CD4-positive, CD25-positive, alpha-beta regulatory T cell (primary cell): ENCODE measurements around the gene KCNAB2. TPM values are rescaled to one million over a fixed set of nuclear protein-coding genes. Genes with fewer than 3 reads are reported as not detected.

Source experiments
- ATAC-seq, 2 donors: fragments of 150-1000 bp; cut with Tn5 transposase; one replicate each; pipeline ENCODE4 v1.10.0; 2021; ENCODE audit warnings: low read depth in 2 of 2, moderate number of reproducible peaks in 2 of 2, moderate library complexity in 1 of 2
- DNase-seq, 3 donors: peaks; one replicate each; pipeline versions ENCODE4 v3.0.0 to v3.0.0-alpha.2; 2012 to 2022; ENCODE audit warnings: mixed read lengths in 1 of 3
- H3K27ac ChIP-seq: one replicate; pipeline ENCODE4 v1.7.0; 2013; ENCODE audit warnings: mild to moderate bottlenecking, low read length; ENCODE audit not compliant: insufficient read depth, poor library complexity, severe bottlenecking
- H3K27me3 ChIP-seq: one replicate; pipeline ENCODE4 v1.7.0; 2013; ENCODE audit warnings: low read length; ENCODE audit not compliant: control insufficient read depth, insufficient read depth
- H3K36me3 ChIP-seq: one replicate; pipeline ENCODE4 v1.7.0; 2013; ENCODE audit warnings: mild to moderate bottlenecking, low read length, moderate library complexity; ENCODE audit not compliant: control insufficient read depth, insufficient read depth
- H3K4me1 ChIP-seq: 2 replicates; pipeline ENCODE4 v1.7.0; 2013; ENCODE audit warnings: mild to moderate bottlenecking, low read length; ENCODE audit not compliant: insufficient read depth, control insufficient read depth, poor library complexity, severe bottlenecking
- H3K4me3 ChIP-seq: one replicate; pipeline ENCODE4 v1.7.0; 2013; ENCODE audit warnings: low read depth, mild to moderate bottlenecking, low read length, moderate library complexity
- H3K9me3 ChIP-seq, 2 experiments: 1 replicate in 1 of 2; 2 replicates in 1 of 2; pipeline ENCODE4 v1.7.0; 2013; ENCODE audit warnings: low read length in 2 of 2, mild to moderate bottlenecking in 1 of 2, moderate library complexity in 1 of 2; ENCODE audit not compliant: control insufficient read depth in 2 of 2
- H3K27ac Mint-ChIP-seq, 3 donors: one replicate each; pipeline ENCODE4 v1.8.0; 2020 to 2022; ENCODE audit warnings: mild to moderate bottlenecking in 3 of 3, mixed read lengths in 3 of 3, moderate library complexity in 2 of 3
- H3K27me3 Mint-ChIP-seq: one replicate; pipeline ENCODE4 v1.8.0; 2022; ENCODE audit warnings: mild to moderate bottlenecking, mixed read lengths
- H3K36me3 Mint-ChIP-seq: one replicate; pipeline ENCODE4 v1.8.0; 2020; ENCODE audit warnings: mixed read lengths
- H3K4me1 Mint-ChIP-seq, 4 donors: one replicate each; pipeline ENCODE4 v1.8.0; 2020 to 2022; ENCODE audit warnings: mixed read lengths in 4 of 4, mild to moderate bottlenecking in 1 of 4
- H3K4me3 Mint-ChIP-seq, 4 donors: one replicate each; pipeline ENCODE4 v1.8.0; 2020 to 2022; ENCODE audit warnings: mild to moderate bottlenecking in 4 of 4, mixed read lengths in 4 of 4, moderate library complexity in 3 of 4
- H3K9me3 Mint-ChIP-seq, 7 donors: one replicate each; pipeline ENCODE4 v1.8.0; 2020 to 2022; ENCODE audit warnings: mixed read lengths in 7 of 7, mild to moderate bottlenecking in 3 of 7, moderate library complexity in 2 of 7
- polyA plus RNA-seq, 4 donors: library from polyadenylated mRNA; unstranded; fragments of 300-500 nt; fragmentation: Illumina TruSeq; gene quantifications; one replicate each; pipeline ENCODE4 v1.2.3, GENCODE V29; 2021
- total RNA-seq: library from RNA; stranded (reverse); gene quantifications from one replicate; pipeline ENCODE4 v1.2.3, GENCODE V29; 2022

KCNAB2 gene
- total and polyA plus RNA-seq, 5 donors from 2014 or later: 21.2 to 244 (median 28.0) TPM

GRCh38 chr1:6125366-6125765 lies 79.7 kb downstream of the KCNAB2 start:
- no peaks in the 10 kb centered on the region for H3K36me3 ChIP-seq
- H3K27me3 ChIP-seq: no peaks in the 10 kb centered on the region
- H3K4me1 ChIP-seq: no peaks in the 10 kb centered on the region
- H3K4me1 Mint-ChIP-seq: peaks cover 0 to 6% (median 0%) of the 10 kb centered on the region in 4 donors
- no peak overlapping the region for H3K27ac ChIP-seq
- DNase-seq (no peak), ATAC-seq (no peak)
- H3K4me3 Mint-ChIP-seq: no peak overlapping the region
- peaks cover 4% of the 10 kb centered on the region for H3K27me3 Mint-ChIP-seq
- no peak overlapping the region for H3K27ac Mint-ChIP-seq
- H3K9me3 ChIP-seq: no peaks in the 10 kb centered on the region
- H3K4me3 ChIP-seq: no peak overlapping the region
- peaks cover 0 to 1% (median 0%) of the 10 kb centered on the region in 7 donors for H3K9me3 Mint-ChIP-seq
- H3K36me3 Mint-ChIP-seq: no peaks in the 10 kb centered on the region

- Mint-ChIP-seq H3K36me3 (no peaks in the 10 kb centered on the region), H3K9me3 (peaks cover 0 to 1% (median 0%) of the 10 kb centered on the region in 7 donors), H3K27ac (no peak overlapping the region), H3K4me3 (no peak overlapping the region), H3K27me3 (peaks cover 4% of the 10 kb centered on the region), H3K4me1 (peaks cover 0 to 6% (median 0%) of the 10 kb centered on the region in 4 donors)
- DNase-seq (no peak), ATAC-seq (no peak)
- no peak overlapping the region for H3K27ac ChIP-seq
- no peaks in the 10 kb centered on the region for H3K36me3 ChIP-seq
- no peaks in the 10 kb centered on the region for H3K27me3 ChIP-seq
- H3K4me1 ChIP-seq: no peaks in the 10 kb centered on the region
- no peaks in the 10 kb centered on the region for H3K9me3 ChIP-seq
- no peak overlapping the region for H3K4me3 ChIP-seq
Measured at GRCh38 chr1:6126028-6126427, 80.3 kb downstream of the KCNAB2 start.

GRCh38 chr1:6126521-6127067 lies 80.9 kb downstream of the KCNAB2 start:
- H3K4me3 Mint-ChIP-seq: no peak overlapping the region
- peaks cover 4% of the 10 kb centered on the region for H3K27me3 Mint-ChIP-seq
- no peak for ATAC-seq
- H3K4me1 ChIP-seq: no peaks in the 10 kb centered on the region
- H3K27ac Mint-ChIP-seq: no peak overlapping the region
- H3K4me1 Mint-ChIP-seq: peaks cover 0 to 6% (median 0%) of the 10 kb centered on the region in 4 donors
- peaks cover 0 to 1% (median 0%) of the 10 kb centered on the region in 7 donors for H3K9me3 Mint-ChIP-seq
- H3K27me3 ChIP-seq: no peaks in the 10 kb centered on the region
- no peak for DNase-seq
- no peaks in the 10 kb centered on the region for H3K36me3 Mint-ChIP-seq
- no peak overlapping the region for H3K27ac ChIP-seq
- H3K4me3 ChIP-seq: no peak overlapping the region
- no peaks in the 10 kb centered on the region for H3K9me3 ChIP-seq
- H3K36me3 ChIP-seq: no peaks in the 10 kb centered on the region

GRCh38 chr1:6127587-6128163 lies 82.0 kb downstream of the KCNAB2 start:
- no peaks in the 10 kb centered on the region for H3K36me3 Mint-ChIP-seq
- H3K36me3 ChIP-seq: no peaks in the 10 kb centered on the region
- peaks cover 4% of the 10 kb centered on the region for H3K27me3 Mint-ChIP-seq
- H3K9me3 ChIP-seq: peaks cover 0 to 4% of the 10 kb centered on the region in 2 experiments
- H3K4me1 Mint-ChIP-seq: peaks cover 0 to 6% (median 0%) of the 10 kb centered on the region in 4 donors
- no peak overlapping the region for H3K27ac ChIP-seq
- peaks cover 0 to 7% (median 1%) of the 10 kb centered on the region in 7 donors for H3K9me3 Mint-ChIP-seq
- H3K27ac Mint-ChIP-seq: no peak overlapping the region
- peak; percentile 44 to 71 (median 57) for DNase-seq
- ATAC-seq: peak; percentile 61 to 64
- H3K4me1 ChIP-seq: no peaks in the 10 kb centered on the region
- H3K4me3 ChIP-seq: no peak overlapping the region
- no peak overlapping the region for H3K4me3 Mint-ChIP-seq
- H3K27me3 ChIP-seq: no peaks in the 10 kb centered on the region

- ATAC-seq: no peak
- Mint-ChIP-seq H3K4me3 (no peak overlapping the region), H3K27me3 (peaks cover 6% of the 10 kb centered on the region), H3K36me3 (no peaks in the 10 kb centered on the region), H3K27ac (no peak overlapping the region), H3K9me3 (peaks cover 0 to 7% (median 1%) of the 10 kb centered on the region in 7 donors), H3K4me1 (peaks cover 0 to 6% (median 0%) of the 10 kb centered on the region in 4 donors)
- Histone ChIP-seq H3K4me1 (no peaks in the 10 kb centered on the region), H3K27me3 (no peaks in the 10 kb centered on the region), H3K9me3 (peaks cover 0 to 4% of the 10 kb centered on the region in 2 experiments), H3K36me3 (no peaks in the 10 kb centered on the region), H3K4me3 (no peak overlapping the region), H3K27ac (no peak overlapping the region)
- no peak for DNase-seq
Measured at GRCh38 chr1:6128276-6129081, 82.8 kb downstream of the KCNAB2 start.

- H3K9me3 ChIP-seq: peaks cover 0 to 4% of the 10 kb centered on the region in 2 experiments
- Mint-ChIP-seq H3K9me3 (peaks cover 0 to 7% (median 1%) of the 10 kb centered on the region in 7 donors), H3K36me3 (no peaks in the 10 kb centered on the region), H3K27me3 (peaks cover 7% of the 10 kb centered on the region), H3K4me3 (no peak overlapping the region), H3K27ac (no peak overlapping the region), H3K4me1 (peaks cover 0 to 6% (median 0%) of the 10 kb centered on the region in 4 donors)
- no peak for ATAC-seq
- no peaks in the 10 kb centered on the region for H3K36me3 ChIP-seq
- no peak overlapping the region for H3K27ac ChIP-seq
- H3K4me1 ChIP-seq: no peaks in the 10 kb centered on the region
- H3K4me3 ChIP-seq: no peak overlapping the region
- H3K27me3 ChIP-seq: no peaks in the 10 kb centered on the region
- no peak for DNase-seq
Measured at GRCh38 chr1:6129313-6129712, 83.6 kb downstream of the KCNAB2 start.

- H3K4me1 Mint-ChIP-seq: peaks cover 0 to 6% (median 0%) of the 10 kb centered on the region in 4 donors
- no peaks in the 10 kb centered on the region for H3K36me3 Mint-ChIP-seq
- no peak overlapping the region for H3K4me3 Mint-ChIP-seq
- ATAC-seq (no peak), DNase-seq (no peak)
- H3K27me3 Mint-ChIP-seq: peaks cover 7% of the 10 kb centered on the region
- Histone ChIP-seq H3K36me3 (no peaks in the 10 kb centered on the region), H3K27ac (no peak overlapping the region), H3K4me1 (no peaks in the 10 kb centered on the region), H3K9me3 (peaks cover 0 to 4% of the 10 kb centered on the region in 2 experiments), H3K4me3 (no peak overlapping the region), H3K27me3 (no peaks in the 10 kb centered on the region)
- H3K9me3 Mint-ChIP-seq: peaks cover 0 to 7% (median 1%) of the 10 kb centered on the region in 7 donors
- no peak overlapping the region for H3K27ac Mint-ChIP-seq
Measured at GRCh38 chr1:6130036-6130435, 84.3 kb downstream of the KCNAB2 start.
